CD14-positive monocyte (primary cell): ENCODE results near the gene NEDD1. TPM values are rescaled to one million over a fixed set of nuclear protein-coding genes. Genes with fewer than 3 reads are reported as not detected.

ENCODE experiments used
- DNase-seq, 3 donors: peaks; one replicate each; pipeline ENCODE4 v3.0.0-alpha.2; 2011 to 2022
- H2AFZ ChIP-seq: 2 replicates; pipeline ENCODE4 v1.6.0; 2012; ENCODE audit warnings: mild to moderate bottlenecking, low read depth, low read length, inconsistent platforms; ENCODE audit not compliant: insufficient read depth, poor library complexity, severe bottlenecking
- H3K27ac ChIP-seq, 2 donors: 1 replicate in 1 of 2; 2 replicates in 1 of 2; pipeline ENCODE4 v1.5.1; 2012 to 2013; ENCODE audit warnings: low read length in 2 of 2, control low read depth in 1 of 2, inconsistent platforms in 1 of 2, low read depth in 1 of 2, mild to moderate bottlenecking in 1 of 2
- H3K27me3 ChIP-seq, 2 donors: one replicate each; pipeline versions ENCODE4 v1.6.0 to v1.6.1; 2011 to 2013; ENCODE audit warnings: low read length in 2 of 2; ENCODE audit not compliant: control insufficient read depth in 2 of 2, insufficient read depth in 2 of 2
- H3K36me3 ChIP-seq, 2 donors: replicated peaks in 1 of 2; 1 replicate in 1 of 2; 2 replicates in 1 of 2; pipeline versions ENCODE4 v1.5.1 to v1.6.1; 2012 to 2013; ENCODE audit warnings: low read length in 2 of 2, control low read depth in 1 of 2, inconsistent platforms in 1 of 2, mild to moderate bottlenecking in 1 of 2; ENCODE audit not compliant: insufficient read depth in 2 of 2, control insufficient read depth in 1 of 2
- H3K4me1 ChIP-seq, 2 donors: 1 replicate in 1 of 2; 2 replicates in 1 of 2; pipeline versions ENCODE4 v1.5.1 to v1.6.1; 2012 to 2013; ENCODE audit warnings: low read length in 2 of 2, control low read depth in 1 of 2, inconsistent platforms in 1 of 2, mild to moderate bottlenecking in 1 of 2, moderate library complexity in 1 of 2; ENCODE audit not compliant: insufficient read depth in 2 of 2, control insufficient read depth in 1 of 2
- H3K4me2 ChIP-seq: replicated peaks from 2 replicates; pipeline ENCODE3; 2012; ENCODE audit warnings: low read length, moderate library complexity, mild to moderate bottlenecking; ENCODE audit not compliant: poor library complexity, severe bottlenecking; ENCODE audit errors: extremely low read depth
- H3K4me3 ChIP-seq, 3 experiments: fragments of 200-600 bp in 1 of 3; sonication (generic) in 1 of 3; replicated peaks in 1 of 3; 1 replicate in 2 of 3; 2 replicates in 1 of 3; pipeline ENCODE4 v1.5.1; 2011 to 2013; ENCODE audit warnings: low read length in 3 of 3, mild to moderate bottlenecking in 3 of 3, control low read depth in 2 of 3, low read depth in 2 of 3, inconsistent platforms in 1 of 3, moderate library complexity in 1 of 3
- H3K79me2 ChIP-seq: 2 replicates; pipeline ENCODE4 v1.6.0; 2012; ENCODE audit warnings: mild to moderate bottlenecking, control low read depth, inconsistent platforms, low read length, moderate library complexity; ENCODE audit not compliant: insufficient read depth
- H3K9ac ChIP-seq: 2 replicates; pipeline ENCODE4 v1.6.0; 2017; ENCODE audit warnings: low read length, mild to moderate bottlenecking; ENCODE audit not compliant: insufficient read depth, poor library complexity, severe bottlenecking
- H3K9me3 ChIP-seq, 2 donors: replicated peaks in 1 of 2; 1 replicate in 1 of 2; 2 replicates in 1 of 2; pipeline versions ENCODE4 v1.5.1 to v1.6.1; 2012 to 2013; ENCODE audit warnings: low read length in 2 of 2, control low read depth in 1 of 2; ENCODE audit not compliant: control insufficient read depth in 1 of 2, insufficient read depth in 1 of 2
- H4K20me1 ChIP-seq: 2 replicates; pipeline ENCODE4 v1.6.0; 2012; ENCODE audit warnings: mild to moderate bottlenecking, low read length, control low read depth, moderate library complexity; ENCODE audit not compliant: insufficient read depth
- H3K27ac Mint-ChIP-seq, 7 donors: one replicate each; pipeline ENCODE4 v1.8.0; 2020; ENCODE audit warnings: mild to moderate bottlenecking in 7 of 7, mixed read lengths in 7 of 7, moderate library complexity in 6 of 7, inconsistent platforms in 2 of 7
- H3K27me3 Mint-ChIP-seq, 3 donors: one replicate each; pipeline ENCODE4 v1.8.0; 2021 to 2022; ENCODE audit warnings: low read depth in 3 of 3, mild to moderate bottlenecking in 3 of 3, mixed read lengths in 3 of 3, moderate library complexity in 3 of 3, inconsistent platforms in 1 of 3
- H3K36me3 Mint-ChIP-seq, 2 donors: one replicate each; pipeline ENCODE4 v1.8.0; 2020; ENCODE audit warnings: mixed read lengths in 2 of 2, inconsistent platforms in 1 of 2, mild to moderate bottlenecking in 1 of 2
- H3K4me1 Mint-ChIP-seq: one replicate; pipeline ENCODE4 v1.8.0; 2020; ENCODE audit warnings: mild to moderate bottlenecking, mixed read lengths
- H3K4me3 Mint-ChIP-seq, 2 donors: one replicate each; pipeline ENCODE4 v1.8.0; 2020; ENCODE audit warnings: mild to moderate bottlenecking in 2 of 2, mixed read lengths in 2 of 2, moderate library complexity in 1 of 2
- H3K9me3 Mint-ChIP-seq, 7 donors: one replicate each; pipeline ENCODE4 v1.8.0; 2020 to 2022; ENCODE audit warnings: mixed read lengths in 7 of 7, mild to moderate bottlenecking in 6 of 7, moderate library complexity in 6 of 7, inconsistent platforms in 2 of 7
- WGBS: methylation state at CpG from one replicate; pipeline ENCODE4 v1.1.5; 2013; ENCODE audit warnings: missing lambda C conversion rate; ENCODE audit not compliant: insufficient coverage; 5-methylcytosine and 5-hydroxymethylcytosine counted together
- intact Hi-C, 2 donors: fragments of 100-400 bp; cut with micrococcal nuclease; formaldehyde crosslinking; loops; one replicate each; pipeline versions ENCODE4 v1.15.0 to v1.15.1; 2023
- polyA plus RNA-seq, 3 donors: library from polyadenylated mRNA; depleted of rRNA in 1 of 3; unstranded in 2 of 3; stranded (reverse) in 1 of 3; fragments of 300-500 nt in 2 of 3; fragments of >200 nt in 1 of 3; fragmentation: Illumina TruSeq in 2 of 3; gene quantifications; 1 replicate in 2 of 3; 2 replicates in 1 of 3; pipeline ENCODE4 v1.2.3, GENCODE V29; 2012 to 2021
- TF ChIP-seq, protein P1 (sequence below): fragments of 200-600 bp; IDR thresholded peaks from one replicate; pipeline ENCODE4 v1.8.0; 2022; ENCODE audit warnings: antibody characterized with exemption, mild to moderate bottlenecking

NEDD1 gene
- polyA plus RNA-seq, 3 donors: 5.5 to 18.6 (median 5.8) TPM

GRCh38 chr12:96880220-96880619 lies 26.8 kb upstream of the NEDD1 start:
- no peaks in the 10 kb centered on the region for H3K4me1 Mint-ChIP-seq
- TF ChIP-seq, protein P1, sequence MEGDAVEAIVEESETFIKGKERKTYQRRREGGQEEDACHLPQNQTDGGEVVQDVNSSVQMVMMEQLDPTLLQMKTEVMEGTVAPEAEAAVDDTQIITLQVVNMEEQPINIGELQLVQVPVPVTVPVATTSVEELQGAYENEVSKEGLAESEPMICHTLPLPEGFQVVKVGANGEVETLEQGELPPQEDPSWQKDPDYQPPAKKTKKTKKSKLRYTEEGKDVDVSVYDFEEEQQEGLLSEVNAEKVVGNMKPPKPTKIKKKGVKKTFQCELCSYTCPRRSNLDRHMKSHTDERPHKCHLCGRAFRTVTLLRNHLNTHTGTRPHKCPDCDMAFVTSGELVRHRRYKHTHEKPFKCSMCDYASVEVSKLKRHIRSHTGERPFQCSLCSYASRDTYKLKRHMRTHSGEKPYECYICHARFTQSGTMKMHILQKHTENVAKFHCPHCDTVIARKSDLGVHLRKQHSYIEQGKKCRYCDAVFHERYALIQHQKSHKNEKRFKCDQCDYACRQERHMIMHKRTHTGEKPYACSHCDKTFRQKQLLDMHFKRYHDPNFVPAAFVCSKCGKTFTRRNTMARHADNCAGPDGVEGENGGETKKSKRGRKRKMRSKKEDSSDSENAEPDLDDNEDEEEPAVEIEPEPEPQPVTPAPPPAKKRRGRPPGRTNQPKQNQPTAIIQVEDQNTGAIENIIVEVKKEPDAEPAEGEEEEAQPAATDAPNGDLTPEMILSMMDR: no peak
- 100% methylated on average over 1 of the region's 3 CpGs for WGBS

DNA sequence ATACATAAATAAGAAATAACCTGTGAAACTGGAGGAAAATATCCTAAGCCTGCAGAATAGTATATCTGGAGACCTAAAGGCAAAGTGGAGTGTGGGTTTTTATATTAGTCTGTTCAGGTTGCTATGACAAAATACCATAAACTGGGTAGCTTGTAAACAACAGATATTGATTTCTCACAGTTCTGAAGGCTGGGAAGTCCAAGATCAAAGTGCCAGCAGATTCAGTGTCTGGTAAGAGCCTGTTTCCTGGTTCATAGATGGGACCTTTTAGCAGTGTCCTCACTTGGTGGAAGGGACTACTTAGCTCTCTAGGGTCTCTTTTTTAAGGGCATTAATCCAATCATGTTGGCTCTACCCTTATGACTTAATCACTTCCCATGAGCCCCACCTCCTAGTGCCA lies 25.4 kb upstream of the NEDD1 start:
- H3K9me3 Mint-ChIP-seq: peaks cover 0 to 4% (median 0%) of the 10 kb centered on the region in 7 donors
- H3K36me3 Mint-ChIP-seq: no peaks in the 10 kb centered on the region
- TF ChIP-seq, protein P1: no peak
- no peak for DNase-seq
- no peaks in the 10 kb centered on the region for H3K4me1 Mint-ChIP-seq
- H3K9ac ChIP-seq: no peak overlapping the region
- H3K4me3 Mint-ChIP-seq: no peak overlapping the region
- H3K27ac Mint-ChIP-seq: no peak overlapping the region
- H3K4me2 ChIP-seq: no peak overlapping the region
- H3K4me3 ChIP-seq: no peak overlapping the region
- H3K27ac ChIP-seq: no peak overlapping the region
- intact Hi-C loops: no loop called here
- H3K9me3 ChIP-seq: no peaks in the 10 kb centered on the region
- peaks cover 2 to 5% (median 4%) of the 10 kb centered on the region in 3 donors for H3K27me3 Mint-ChIP-seq
- H3K36me3 ChIP-seq: no peaks in the 10 kb centered on the region
- no peaks in the 10 kb centered on the region for H3K27me3 ChIP-seq
- no peaks in the 10 kb centered on the region for H4K20me1 ChIP-seq
- no peaks in the 10 kb centered on the region for H3K4me1 ChIP-seq
- no peak overlapping the region for H2AFZ ChIP-seq
- no peaks in the 10 kb centered on the region for H3K79me2 ChIP-seq

More at GRCh38 chr12:96880220-96880619, 26.8 kb upstream of the NEDD1 start:
- Mint-ChIP-seq H3K9me3 (peaks cover 0 to 4% (median 0%) of the 10 kb centered on the region in 7 donors), H3K27me3 (peaks cover 2 to 5% (median 4%) of the 10 kb centered on the region in 3 donors), H3K36me3 (no peaks in the 10 kb centered on the region), H3K4me3 (no peak overlapping the region), H3K27ac (peak overlapping the region in 1 of 7 donors; percentile 28)
- no peaks in the 10 kb centered on the region for H3K27me3 ChIP-seq
- H3K9ac ChIP-seq: no peak overlapping the region
- H3K4me3 ChIP-seq: no peak overlapping the region
- no peak for DNase-seq
- H3K9me3 ChIP-seq: no peaks in the 10 kb centered on the region
- no peaks in the 10 kb centered on the region for H4K20me1 ChIP-seq
- intact Hi-C loops: no loop called here
- H3K4me2 ChIP-seq: no peak overlapping the region
- no peaks in the 10 kb centered on the region for H3K79me2 ChIP-seq
- no peak overlapping the region for H3K27ac ChIP-seq
- H2AFZ ChIP-seq: no peak overlapping the region
- no peaks in the 10 kb centered on the region for H3K4me1 ChIP-seq
- no peaks in the 10 kb centered on the region for H3K36me3 ChIP-seq
